ENCODE results near the gene MRTO4. TPM values are rescaled to one million over a fixed set of nuclear protein-coding genes. Genes with fewer than 3 reads are reported as not detected.

Gene MRTO4
- total and polyA plus RNA-seq, 9 of the 15 experiments (the other 6 are each of a cell fraction or from before 2014, with no cell fraction given), result 62.0 to 173 (median 146) TPM

- no peaks in the 10 kb centered on the region for H3K4me1 ChIP-seq (replicated peaks in 1 of 2; ENCODE audit: control insufficient read depth in 2 of 2, insufficient read depth in 2 of 2, low read length in 2 of 2)
- POLR2A ChIA-PET, result interaction anchor here (1.3 to 5.1 kb wide), 5 partner anchors 10 to 29 kb away, joined by 3 to 45 read pairs (median 5); partner anchors contain the start of genes EMC1, MRTO4 and UBR4
- peaks cover 100% of the 10 kb centered on the region for H3K36me3 ChIP-seq (ENCODE audit: control insufficient read depth, insufficient read depth, low read length)
- no peak overlapping the region for H3K4me2 ChIP-seq (ENCODE audit: insufficient read depth, low read length)
- no TSS peak for BruUV-seq (replicated peaks)
- CTCF ChIA-PET (ENCODE audit: low intra/inter-chr PET ratio), result no interaction called here
- no peak overlapping the region for H3K4me3 ChIP-seq
- H3K27me3 ChIP-seq (ENCODE audit: control insufficient read depth in 2 of 2, insufficient read depth in 2 of 2, low read length in 2 of 2), result no peaks in the 10 kb centered on the region; a peak in 1 of 5 replicates
- WGBS (ENCODE audit: insufficient coverage, low coverage, missing lambda C conversion rate), result 95% methylated on average over 11 of the region's 11 CpGs
- H3K79me2 ChIP-seq (ENCODE audit: control insufficient read depth, insufficient read depth, low read length), result peaks cover 4% of the 10 kb centered on the region; the same call in 2 of the 3 replicates
- DNase-seq (ENCODE audit: extremely low read depth in 1 of 4, low spot score in 3 of 4), result no peak
- H3K9me3 ChIP-seq (replicated peaks; ENCODE audit: control insufficient read depth, insufficient read depth, low read depth, low read length), result no peaks in the 10 kb centered on the region; the same call in 1 of the 2 replicates
- intact Hi-C loops (cut with micrococcal nuclease) (no loop called here), in situ Hi-C loops (cut with MboI) (loop anchor here (10.0 kb wide), 1 partner anchor 318 kb away; the partner anchor contains the start of gene ALDH4A1)
- no peaks in the 10 kb centered on the region for H4K20me1 ChIP-seq (replicated peaks; ENCODE audit: control insufficient read depth, insufficient read depth, low read length)
- no peak overlapping the region for H2AFZ ChIP-seq (ENCODE audit: low read depth, low read length)
- H3K9ac ChIP-seq (ENCODE audit: insufficient read depth in 1 of 2, low read depth in 2 of 2, low read length in 2 of 2), result no peak overlapping the region
- no peak for TF ChIP-seq HLTF (IDR thresholded peaks at IDR 0.05)
- peak; percentile 36; the same call in 1 of the 2 replicates for TF ChIP-seq POLR2G (IDR thresholded peaks at IDR 0.05; ENCODE audit: low read depth, low read length)
- no peak overlapping the region for H3K27ac ChIP-seq (ENCODE audit: extremely low read depth, low read depth, low read length)
- no peaks in the 10 kb centered on the region for H3K9me1 ChIP-seq (ENCODE audit: control insufficient read depth, insufficient read depth, low read length)
- no peak for FAIRE-seq
- ATAC-seq, result no peak
Measured at GRCh38 chr1:19222573-19222972, 29.0 kb upstream of the MRTO4 start.

GRCh38 chr1:19222979-19223824 is 28.4 kb upstream of the MRTO4 start:
- no peaks in the 10 kb centered on the region; the same call in 1 of the 2 replicates for H3K9me3 ChIP-seq (replicated peaks; ENCODE audit: control insufficient read depth, insufficient read depth, low read depth, low read length)
- H3K4me3 ChIP-seq, result no peak overlapping the region
- ChIA-PET CTCF (ENCODE audit: low intra/inter-chr PET ratio) (no interaction called here), POLR2A (interaction anchor here (0.7 to 5.1 kb wide), 6 partner anchors 10 to 28 kb away, joined by 3 to 45 read pairs (median 4); partner anchors contain the start of genes EMC1, MRTO4 and UBR4)
- ATAC-seq (no peak), FAIRE-seq (no peak), DNase-seq (ENCODE audit: extremely low read depth in 1 of 4, low spot score in 3 of 4) (no peak)
- H3K27me3 ChIP-seq (ENCODE audit: control insufficient read depth in 2 of 2, insufficient read depth in 2 of 2, low read length in 2 of 2), result no peaks in the 10 kb centered on the region; a peak in 1 of 5 replicates
- no peak overlapping the region for H3K9ac ChIP-seq (ENCODE audit: insufficient read depth in 1 of 2, low read depth in 2 of 2, low read length in 2 of 2)
- H3K36me3 ChIP-seq (ENCODE audit: control insufficient read depth, insufficient read depth, low read length), result peaks cover 99% of the 10 kb centered on the region
- no peaks in the 10 kb centered on the region for H3K9me1 ChIP-seq (ENCODE audit: control insufficient read depth, insufficient read depth, low read length)
- in situ Hi-C loops (cut with MboI), result loop anchor here (10.0 kb wide), 1 partner anchor 318 kb away; the partner anchor contains the start of gene ALDH4A1
- H3K4me2 ChIP-seq (ENCODE audit: insufficient read depth, low read length), result no peak overlapping the region
- intact Hi-C loops (cut with micrococcal nuclease), result no loop called here
- BruUV-seq (replicated peaks), result no TSS peak
- no peak overlapping the region for H2AFZ ChIP-seq (ENCODE audit: low read depth, low read length)
- H3K4me1 ChIP-seq (replicated peaks in 1 of 2; ENCODE audit: control insufficient read depth in 2 of 2, insufficient read depth in 2 of 2, low read length in 2 of 2), result no peaks in the 10 kb centered on the region
- 86% methylated on average over 14 of the region's 15 CpGs for WGBS (ENCODE audit: insufficient coverage, low coverage, missing lambda C conversion rate)
- H4K20me1 ChIP-seq (replicated peaks; ENCODE audit: control insufficient read depth, insufficient read depth, low read length), result no peaks in the 10 kb centered on the region
- H3K27ac ChIP-seq (ENCODE audit: extremely low read depth, low read depth, low read length), result no peak overlapping the region
- H3K79me2 ChIP-seq (ENCODE audit: control insufficient read depth, insufficient read depth, low read length), result no peaks in the 10 kb centered on the region; the same call in 2 of the 3 replicates
- no peak for TF ChIP-seq CEBPG (CRISPR knock-in tag; IDR thresholded peaks at IDR 0.05)
- TF ChIP-seq CEBPG (tag; conservative IDR thresholded peaks at IDR 0.05 in 1 of 2, IDR thresholded peaks at IDR 0.05 in 1 of 2), result 0 out of 4 replicates have a peak, but pooled peaks of 1 of the 2 experiments have one; percentile 16
- TF ChIP-seq ZBTB2 (IDR thresholded peaks at IDR 0.05), result no peak
- TF ChIP-seq MLLT1 (IDR thresholded peaks at IDR 0.05), result no peak
- TF ChIP-seq ZNF23 (CRISPR knock-in tag; IDR thresholded peaks at IDR 0.05), result no peak

All from K562 (cell line).